NCI-H446 treated with DMSO at 0.1 percent for 48 hours (cell line): Measurements from ENCODE around the gene PTGS1.
"Not testable (repeated sequence)": the region's sequence is repeated elsewhere in the genome, so short reads cannot be mapped to it uniquely, and the experiment has no call there.

Experiments
- DNase-seq: peaks from one replicate; lab custom pipeline; 2025; lab: John Stamatoyannopoulos, UW

Gene PTGS1

GRCh38 chr9:122370869-122371755 is at the start of gene PTGS1:
PTGS1 (plus strand) TSS chr9:122371024; CDS start chr9:122371085, 61 bp downstream.
- DNase-seq, result no peak

GRCh38 chr9:122322553-122322952 is 48.3 kb upstream of the PTGS1 start:
- peak; percentile 1 for DNase-seq

GRCh38 chr9:122324665-122325064 is 46.2 kb upstream of the PTGS1 start:
- not testable (repeated sequence) for DNase-seq

DNA sequence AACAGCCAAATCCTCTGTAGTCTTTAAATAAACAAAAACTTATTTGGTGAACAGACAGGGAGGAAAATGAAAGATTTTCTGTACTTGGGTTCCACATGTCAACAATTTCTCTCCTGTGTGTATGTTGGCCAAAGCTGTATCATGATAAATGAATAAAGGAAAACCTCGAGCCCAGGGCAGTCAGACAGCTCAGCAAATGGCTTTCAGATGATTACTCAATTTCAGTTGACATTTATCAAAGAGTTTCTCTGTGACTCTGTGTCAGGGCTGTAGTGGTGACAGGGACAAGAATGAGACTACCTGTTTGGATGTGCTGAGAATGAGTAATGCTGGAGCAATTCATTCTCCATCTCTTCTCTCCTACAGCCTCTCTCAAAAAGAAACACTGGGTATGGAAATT is 45.7 kb upstream of the PTGS1 start:
- no peak for DNase-seq

DNA sequence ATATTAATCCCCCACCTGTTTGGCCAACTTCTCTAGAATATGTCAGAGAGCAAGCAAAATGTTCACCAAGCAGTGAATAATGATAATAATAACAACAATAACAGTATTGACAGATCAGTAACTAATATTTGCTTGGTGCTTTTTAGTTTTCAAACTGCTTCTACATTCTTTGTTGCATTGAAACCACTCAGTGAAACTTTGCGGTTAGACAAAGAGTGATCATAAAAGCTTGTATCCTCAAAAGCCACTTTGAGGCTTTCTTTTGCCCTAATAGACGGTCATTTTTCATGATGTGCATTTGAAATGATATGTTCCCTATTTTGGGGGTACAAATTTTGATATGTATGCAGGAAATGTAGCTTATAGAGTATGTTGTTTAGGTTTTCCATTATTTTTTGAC is 43.6 kb upstream of the PTGS1 start:
- DNase-seq, result no peak

DNA sequence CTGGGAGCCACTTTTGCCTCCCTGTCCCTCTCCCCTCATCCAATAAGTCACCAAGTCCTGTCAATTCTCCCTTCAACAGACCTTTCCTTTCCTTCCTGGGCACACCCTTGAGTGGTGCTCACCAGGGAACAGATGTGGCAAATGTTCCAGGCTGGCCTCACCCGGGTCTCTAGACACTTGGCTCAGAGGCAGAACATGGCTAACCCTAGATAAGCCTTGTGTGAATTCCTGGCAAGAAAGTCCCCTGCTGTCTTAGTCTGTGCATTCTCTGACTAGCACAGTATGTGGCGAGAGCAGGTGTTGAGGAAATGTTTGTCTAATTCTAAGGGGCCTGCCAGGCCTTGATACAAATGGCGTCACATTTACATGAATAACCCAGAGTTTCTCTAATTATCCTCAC is 41.2 kb upstream of the PTGS1 start:
- DNase-seq, result no peak

GRCh38 chr9:122330466-122330865 is 40.4 kb upstream of the PTGS1 start:
- DNase-seq, result not testable (repeated sequence)

DNA sequence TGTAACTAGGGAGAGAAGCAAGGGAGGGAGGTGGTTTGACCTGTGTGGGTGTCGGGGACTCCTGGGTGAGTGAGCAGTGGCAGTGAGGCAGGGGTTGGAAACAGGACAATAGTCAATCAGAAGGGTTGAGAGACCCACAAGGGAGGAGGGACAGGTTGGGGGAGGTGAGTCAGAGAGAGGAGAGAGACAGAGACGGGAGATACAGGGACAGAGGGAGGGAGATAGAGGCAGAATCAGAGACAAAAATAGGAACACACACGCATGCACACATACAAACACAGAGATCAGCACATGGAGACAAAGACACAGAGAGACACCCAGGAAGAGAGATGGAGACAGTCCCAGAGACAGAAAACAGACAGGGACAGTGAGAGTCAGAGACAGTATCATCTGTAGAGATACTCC is 39.3 kb upstream of the PTGS1 start:
- no peak for DNase-seq

- no peak for DNase-seq
Observed at GRCh38 chr9:122332083-122332482, 38.7 kb upstream of the PTGS1 start.

DNA sequence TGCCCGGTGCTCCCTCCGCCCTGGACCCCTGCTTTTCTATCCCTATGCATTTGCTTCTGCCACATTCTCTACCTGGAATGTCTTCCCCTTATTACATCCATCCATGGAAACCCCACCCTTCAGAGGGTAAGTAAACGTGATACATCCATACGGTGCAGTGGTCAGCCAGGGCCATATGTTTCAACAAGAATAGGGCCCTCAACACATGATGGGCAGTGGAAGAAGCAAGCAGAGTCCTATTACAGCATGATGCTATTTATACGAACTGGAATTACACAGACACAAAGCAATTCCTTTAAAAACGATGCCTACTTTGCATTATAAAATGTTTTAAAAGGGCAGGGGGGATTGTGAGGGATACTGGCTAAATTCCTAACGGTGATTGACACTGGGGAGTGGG is 38.2 kb upstream of the PTGS1 start:
- no peak for DNase-seq

GRCh38 chr9:122333169-122333808 is 37.5 kb upstream of the PTGS1 start:
- DNase-seq, result no peak

GRCh38 chr9:122334916-122335315 is 35.9 kb upstream of the PTGS1 start:
- DNase-seq, result no peak

DNA sequence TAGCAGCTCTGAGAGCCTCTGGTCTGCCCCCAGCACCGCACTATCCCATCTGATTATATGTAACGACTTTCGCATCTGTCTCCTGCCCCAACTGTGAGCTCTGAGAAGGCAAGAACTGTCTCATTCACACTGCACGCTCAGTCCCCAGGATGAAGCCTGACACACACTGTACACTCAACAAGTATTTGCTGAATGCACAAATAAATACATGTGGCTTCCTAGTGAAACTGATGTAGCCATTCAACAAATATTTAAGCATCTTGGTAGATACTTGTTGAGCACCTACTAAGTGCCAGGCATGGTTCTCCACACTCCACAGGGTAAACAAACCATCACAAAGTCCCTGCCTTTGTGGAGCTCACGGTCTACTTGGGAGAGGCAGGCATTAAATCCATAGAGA is 34.6 kb upstream of the PTGS1 start:
- no peak for DNase-seq

DNA sequence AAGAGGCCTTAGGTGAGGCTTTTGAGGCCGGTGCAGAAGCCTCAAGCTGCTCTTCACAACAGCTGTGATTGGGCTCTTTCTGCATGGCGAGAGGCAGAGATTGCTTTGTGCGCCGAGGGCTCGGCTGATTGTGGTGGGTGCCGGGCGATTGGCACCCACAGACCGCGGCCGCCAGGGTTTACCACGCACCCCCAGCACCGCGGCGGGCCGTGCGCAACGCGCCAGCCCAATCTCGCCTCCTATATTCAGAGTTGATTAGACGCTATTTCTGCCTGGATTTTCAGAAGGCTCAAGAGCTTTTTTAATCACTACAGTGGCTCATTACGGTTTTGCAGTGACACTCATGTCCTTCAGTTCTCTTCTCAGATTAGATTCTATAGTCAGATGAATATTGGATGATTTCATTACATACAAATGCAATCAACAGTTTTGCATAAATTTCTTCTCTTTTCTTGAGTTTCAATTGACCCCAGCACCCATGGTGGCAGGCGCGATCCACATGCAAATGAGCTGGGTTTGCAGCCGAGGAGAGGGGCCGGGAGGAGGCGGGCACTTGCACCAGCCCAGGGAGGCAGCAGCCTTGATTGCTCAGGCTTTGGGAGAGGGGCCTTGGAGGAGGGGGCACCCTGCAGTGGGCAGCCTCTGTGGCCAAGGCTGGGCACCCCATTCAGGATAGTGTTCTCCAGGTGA is 33.8 kb upstream of the PTGS1 start:
- no peak for DNase-seq

DNA sequence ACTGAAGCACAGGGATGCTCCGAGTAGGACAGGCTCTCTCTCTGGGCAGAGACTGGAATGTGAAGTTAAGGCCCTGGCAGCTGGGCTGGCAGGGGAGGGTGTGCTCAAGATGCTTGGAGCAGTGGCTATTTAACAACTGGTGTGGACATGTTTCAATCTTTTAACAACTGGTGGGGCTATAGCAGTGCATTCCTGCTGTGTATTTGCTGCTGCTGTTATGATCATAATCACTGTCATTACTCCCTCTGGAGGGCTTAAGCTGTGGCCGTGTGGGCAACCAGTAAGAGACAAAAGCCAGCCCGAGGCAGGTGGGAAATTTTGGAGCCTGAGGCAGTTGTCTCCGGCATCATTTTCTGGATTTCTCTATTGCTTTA is 33.3 kb upstream of the PTGS1 start:
- DNase-seq, result no peak

- DNase-seq, result no peak
Observed at GRCh38 chr9:122338536-122338935, 32.3 kb upstream of the PTGS1 start.

DNA sequence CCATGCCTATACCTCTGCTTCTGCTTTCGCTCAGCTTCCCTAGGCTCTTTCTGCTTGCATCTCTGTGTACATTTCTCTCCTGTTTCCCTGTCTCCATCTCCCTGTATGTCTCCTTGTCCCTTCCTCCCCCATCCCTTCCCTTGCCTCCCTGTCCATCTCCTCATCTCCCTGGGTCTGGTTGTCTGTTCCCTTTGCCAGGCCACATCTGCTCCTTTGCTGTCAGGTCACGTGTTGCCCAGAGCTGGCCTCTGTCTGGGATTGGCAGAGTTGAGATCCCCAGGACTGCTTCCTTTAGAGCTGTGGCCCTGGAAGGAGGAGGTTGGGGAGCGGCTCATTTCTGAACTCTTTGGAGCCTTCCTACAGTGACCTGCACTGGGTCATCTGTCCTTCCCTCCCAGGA is 31.8 kb upstream of the PTGS1 start:
- DNase-seq, result no peak

- no peak for DNase-seq
Observed at GRCh38 chr9:122339579-122339978, 31.2 kb upstream of the PTGS1 start.

GRCh38 chr9:122340161-122340560 is 30.7 kb upstream of the PTGS1 start:
- no peak for DNase-seq

GRCh38 chr9:122342323-122343050 is 28.3 kb upstream of the PTGS1 start:
- no peak for DNase-seq

DNA sequence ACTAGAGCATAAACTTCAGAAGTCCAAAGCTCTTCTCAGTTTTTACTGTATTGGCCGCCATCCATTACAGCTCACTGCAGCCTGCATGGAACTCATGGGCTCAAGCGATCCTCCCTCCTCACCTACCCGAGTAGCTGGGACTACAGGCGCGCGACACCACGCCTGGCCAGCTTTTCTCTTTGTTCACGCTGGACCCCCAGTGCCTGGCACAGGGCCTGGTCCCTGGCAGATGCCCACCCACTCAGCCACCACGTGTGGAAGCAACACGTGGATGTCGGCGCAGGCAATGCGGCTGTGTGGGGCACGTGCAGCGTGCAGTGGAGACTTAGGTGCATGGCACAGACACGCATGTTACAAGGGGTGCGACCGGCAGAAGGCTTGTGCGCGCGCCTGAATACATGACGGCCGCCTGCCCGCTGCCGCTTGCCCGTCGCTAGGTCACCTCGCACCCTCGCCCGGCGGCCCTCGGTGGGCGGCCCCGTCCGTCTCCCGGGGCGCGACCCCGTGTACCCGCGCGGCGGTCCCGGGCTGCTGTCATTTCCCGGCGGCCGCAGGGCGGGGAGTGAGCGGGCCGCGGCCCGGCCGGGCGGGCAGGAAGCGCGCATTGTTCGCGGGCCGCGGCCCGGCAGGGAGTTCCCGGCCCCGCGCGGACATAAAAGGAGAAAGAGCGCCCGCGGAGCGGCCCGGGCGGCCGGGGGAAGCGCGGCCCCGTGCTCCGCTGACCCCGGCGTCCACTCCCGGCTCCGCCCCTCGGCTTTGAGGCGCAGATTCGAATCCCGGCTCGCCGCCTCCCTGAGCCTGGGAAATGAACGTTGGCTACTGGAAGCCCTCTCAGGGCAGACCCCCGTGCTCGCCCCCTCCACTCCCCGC is 24.1 kb upstream of the PTGS1 start:
- no peak for DNase-seq
